Skeletal muscle satellite cell (primary cell): Measurements from ENCODE around the gene USP32.

Source experiments
- H3K27me3 ChIP-seq: 2 replicates; pipeline ENCODE4 v1.7.0; 2013; ENCODE audit warnings: low read length; ENCODE audit not compliant: control insufficient read depth, insufficient read depth
- H3K36me3 ChIP-seq: 2 replicates; pipeline ENCODE4 v1.7.0; 2013; ENCODE audit warnings: mild to moderate bottlenecking, control low read depth, low read length; ENCODE audit not compliant: insufficient read depth
- H3K4me1 ChIP-seq: 2 replicates; pipeline ENCODE4 v1.7.0; 2013; ENCODE audit warnings: low read length; ENCODE audit not compliant: control insufficient read depth, insufficient read depth
- H3K4me2 ChIP-seq: 2 replicates; pipeline ENCODE4 v1.7.0; 2013; ENCODE audit warnings: mild to moderate bottlenecking, low read length
- H3K4me3 ChIP-seq: 2 replicates; pipeline ENCODE4 v1.7.0; 2013; ENCODE audit warnings: low read length
- H3K9ac ChIP-seq: 2 replicates; pipeline ENCODE4 v1.7.0; 2013; ENCODE audit warnings: mild to moderate bottlenecking, low read depth, low read length, moderate library complexity
- H3K9me3 ChIP-seq: replicated peaks from 2 replicates; pipeline ENCODE4 v1.7.0; 2013; ENCODE audit warnings: mild to moderate bottlenecking, control low read depth, low read length

Gene USP32

GRCh38 chr17:60398227-60398959 is 6.5 kb upstream of the USP32 start:
- Histone ChIP-seq H3K9ac (no peak overlapping the region), H3K4me3 (no peak overlapping the region), H3K27me3 (no peaks in the 10 kb centered on the region), H3K36me3 (no peaks in the 10 kb centered on the region), H3K4me2 (no peak overlapping the region), H3K4me1 (peaks cover under 1% of the 10 kb centered on the region), H3K9me3 (no peaks in the 10 kb centered on the region)

- H3K9me3 ChIP-seq = no peaks in the 10 kb centered on the region
- no peak overlapping the region for H3K4me2 ChIP-seq
- H3K4me3 ChIP-seq = no peak overlapping the region
- H3K9ac ChIP-seq = no peak overlapping the region
- H3K4me1 ChIP-seq = peaks cover 6% of the 10 kb centered on the region
- H3K27me3 ChIP-seq = no peaks in the 10 kb centered on the region
- no peaks in the 10 kb centered on the region for H3K36me3 ChIP-seq
These were observed 4.5 kb upstream of the USP32 start for GRCh38 chr17:60396412-60396811.

- no peak overlapping the region for H3K4me2 ChIP-seq
- no peaks in the 10 kb centered on the region for H3K27me3 ChIP-seq
- H3K4me1 ChIP-seq = peaks cover 6% of the 10 kb centered on the region
- H3K36me3 ChIP-seq = no peaks in the 10 kb centered on the region
- H3K9ac ChIP-seq = no peak overlapping the region
- H3K9me3 ChIP-seq = no peaks in the 10 kb centered on the region
- H3K4me3 ChIP-seq = no peak overlapping the region
These were observed 3.7 kb upstream of the USP32 start for GRCh38 chr17:60395508-60396065.

- Histone ChIP-seq H3K27me3 (no peaks in the 10 kb centered on the region), H3K9me3 (no peaks in the 10 kb centered on the region), H3K4me3 (no peak overlapping the region), H3K4me2 (no peak overlapping the region), H3K4me1 (peaks cover 6% of the 10 kb centered on the region), H3K9ac (no peak overlapping the region), H3K36me3 (no peaks in the 10 kb centered on the region)
These were observed 2.1 kb upstream of the USP32 start for GRCh38 chr17:60393840-60394723.

- Histone ChIP-seq H3K36me3 (no peaks in the 10 kb centered on the region), H3K9ac (peak overlapping the region; percentile 92), H3K4me3 (peak overlapping the region; percentile 77), H3K4me2 (peak overlapping the region; percentile 85), H3K4me1 (peaks cover 6% of the 10 kb centered on the region), H3K27me3 (no peaks in the 10 kb centered on the region), H3K9me3 (no peaks in the 10 kb centered on the region)
These were observed 1.1 kb upstream of the USP32 start for GRCh38 chr17:60392845-60393702.

- H3K4me3 ChIP-seq = peak overlapping the region; percentile 77
- H3K27me3 ChIP-seq = no peaks in the 10 kb centered on the region
- H3K4me1 ChIP-seq = peaks cover 8% of the 10 kb centered on the region
- peak overlapping the region; percentile 84 for H3K4me2 ChIP-seq
- peak overlapping the region; percentile 92 for H3K9ac ChIP-seq
- H3K36me3 ChIP-seq = no peaks in the 10 kb centered on the region
- no peaks in the 10 kb centered on the region for H3K9me3 ChIP-seq
These were observed 377 bp downstream of the USP32 start for GRCh38 chr17:60391471-60392041.

- no peaks in the 10 kb centered on the region for H3K9me3 ChIP-seq
- H3K4me1 ChIP-seq = peaks cover 13% of the 10 kb centered on the region
- peak overlapping the region; percentile 77 for H3K4me3 ChIP-seq
- no peaks in the 10 kb centered on the region for H3K36me3 ChIP-seq
- H3K27me3 ChIP-seq = no peaks in the 10 kb centered on the region
- H3K4me2 ChIP-seq = peak overlapping the region; percentile 84
- H3K9ac ChIP-seq = peak overlapping the region; percentile 92
These were observed 935 bp downstream of the USP32 start for GRCh38 chr17:60390925-60391470.

GRCh38 chr17:60390186-60390585 is 1.7 kb downstream of the USP32 start:
- Histone ChIP-seq H3K4me3 (peak overlapping the region; percentile 77), H3K36me3 (no peaks in the 10 kb centered on the region), H3K9me3 (no peaks in the 10 kb centered on the region), H3K4me2 (peak overlapping the region; percentile 84), H3K4me1 (peaks cover 17% of the 10 kb centered on the region), H3K27me3 (no peaks in the 10 kb centered on the region), H3K9ac (peak overlapping the region; percentile 92)

- Histone ChIP-seq H3K36me3 (no peaks in the 10 kb centered on the region), H3K27me3 (no peaks in the 10 kb centered on the region), H3K4me1 (peaks cover 24% of the 10 kb centered on the region), H3K4me2 (peak overlapping the region; percentile 35), H3K9me3 (no peaks in the 10 kb centered on the region), H3K9ac (no peak overlapping the region), H3K4me3 (no peak overlapping the region)
These were observed 3.2 kb downstream of the USP32 start for GRCh38 chr17:60388742-60389141.

- Histone ChIP-seq H3K36me3 (no peaks in the 10 kb centered on the region), H3K27me3 (no peaks in the 10 kb centered on the region), H3K4me2 (no peak overlapping the region), H3K9me3 (no peaks in the 10 kb centered on the region), H3K4me3 (no peak overlapping the region), H3K4me1 (peaks cover 21% of the 10 kb centered on the region), H3K9ac (no peak overlapping the region)
These were observed 4.3 kb downstream of the USP32 start for GRCh38 chr17:60387666-60388065.
